K562 (cell line): ENCODE results near the gene TXNDC9. TPM values are rescaled to one million over a fixed set of nuclear protein-coding genes. Genes with fewer than 3 reads are reported as not detected.

Source experiments
- BRCA1 ChIP-seq, 2 experiments: fragments of 450-650 bp in 1 of 2; sonication (generic) in 1 of 2; formaldehyde crosslinking in 1 of 2; IDR thresholded peaks; 2 replicates each; pipeline versions ENCODE4 v1.5.0 to v1.6.1; 2017 to 2020; ENCODE audit warnings: mild to moderate bottlenecking in 1 of 2, missing genetic modification reagents in 1 of 2
- CHD1 ChIP-seq: fragments of 200-600 bp; sonication (generic); IDR thresholded peaks from one replicate; pipeline ENCODE4 v1.6.1; 2012; ENCODE audit warnings: mild to moderate bottlenecking, moderate library complexity, low read length, inconsistent platforms
- FOXA3 ChIP-seq, 2 experiments: fragments of 450-650 bp in 1 of 2; sonication (generic) in 1 of 2; formaldehyde crosslinking; IDR thresholded peaks in 1 of 2; conservative IDR thresholded peaks in 1 of 2; 2 replicates each; pipeline versions ENCODE4 v1.4.0 to v1.8.0; 2020 to 2022; ENCODE audit warnings: mild to moderate bottlenecking in 2 of 2, missing genetic modification reagents in 1 of 2
- GABPB1 ChIP-seq: sonication (generic); formaldehyde crosslinking; IDR thresholded peaks from 2 replicates; pipeline ENCODE4 v1.8.0; 2022; ENCODE audit warnings: mild to moderate bottlenecking, missing genetic modification reagents
- HMGXB4 ChIP-seq: sonication (generic); formaldehyde crosslinking; IDR thresholded peaks from 2 replicates; pipeline ENCODE4 v1.8.1; 2023; ENCODE audit warnings: mild to moderate bottlenecking, missing genetic modification reagents
- MNT ChIP-seq, 2 experiments: fragments of 450-650 bp; conservative IDR thresholded peaks; 2 replicates each; pipeline ENCODE4 v1.6.1; 2017; ENCODE audit warnings: mild to moderate bottlenecking in 2 of 2, moderate library complexity in 2 of 2
- NFXL1 ChIP-seq: fragments of 450-650 bp; formaldehyde crosslinking; IDR thresholded peaks from 2 replicates; pipeline ENCODE4 v1.4.0; 2021; ENCODE audit warnings: mild to moderate bottlenecking
- PCBP1 ChIP-seq: fragments of 200-400 bp; formaldehyde crosslinking; IDR thresholded peaks from 2 replicates; pipeline ENCODE4 v1.6.1; 2018; ENCODE audit warnings: mild to moderate bottlenecking, low read depth, low read length; ENCODE audit not compliant: poor library complexity, severe bottlenecking
- PCBP2 ChIP-seq: fragments of 200-400 bp; formaldehyde crosslinking; IDR thresholded peaks from 2 replicates; pipeline ENCODE4 v1.6.1; 2018; ENCODE audit warnings: low read length, low read depth, mild to moderate bottlenecking, moderate library complexity; ENCODE audit not compliant: poor library complexity, severe bottlenecking
- POLR2AphosphoS5 ChIP-seq: IDR thresholded peaks from 2 replicates; pipeline ENCODE4 v1.6.1; 2011; ENCODE audit warnings: mild to moderate bottlenecking, low read depth, low read length, moderate library complexity; ENCODE audit not compliant: control insufficient read depth, insufficient read depth
- RAD51 ChIP-seq: fragments of 450-650 bp; IDR thresholded peaks from 2 replicates; pipeline ENCODE4 v1.7.1; 2016; ENCODE audit warnings: low read depth, mild to moderate bottlenecking, borderline replicate concordance
- SRSF1 ChIP-seq: fragments of 200-400 bp; formaldehyde crosslinking; IDR thresholded peaks from 2 replicates; pipeline ENCODE4 v1.6.1; 2017; ENCODE audit warnings: mild to moderate bottlenecking, low read depth, low read length, moderate library complexity
- TBL1XR1 ChIP-seq, 2 experiments: IDR thresholded peaks; 2 replicates each; pipeline ENCODE4 v1.6.1; 2012; ENCODE audit warnings: improper control_type of control experiment in 2 of 2, low read length in 2 of 2, mild to moderate bottlenecking in 1 of 2
- TCF15 ChIP-seq: fragments of 250-450 bp; sonication (Bioruptor Pico); IDR thresholded peaks from 2 replicates; pipeline ENCODE4 v1.8.0; 2022; ENCODE audit warnings: moderate library complexity, mild to moderate bottlenecking, inconsistent platforms
- USF1 ChIP-seq: sonication (generic); formaldehyde crosslinking; IDR thresholded peaks from 2 replicates; pipeline ENCODE4 v1.9.0; 2022; ENCODE audit warnings: mild to moderate bottlenecking, missing genetic modification reagents
- ZBTB1 ChIP-seq: sonication (generic); formaldehyde crosslinking; IDR thresholded peaks from 2 replicates; pipeline ENCODE4 v1.8.1; 2023; ENCODE audit warnings: missing genetic modification reagents, low read depth, mild to moderate bottlenecking, borderline replicate concordance
- ZNF146 ChIP-seq: IDR thresholded peaks from one replicate; pipeline ENCODE4 v1.6.1; 2018; ENCODE audit warnings: missing compliant biosample characterization; ENCODE audit not compliant: unreplicated experiment
- ZNF175 ChIP-seq: fragments of 200-800 bp; sonication (Bioruptor generic); IDR thresholded peaks from 2 replicates; pipeline ENCODE4 v1.6.1; 2016; ENCODE audit warnings: low read depth, mild to moderate bottlenecking, missing genetic modification characterization, missing compliant biosample characterization
- ZNF217 ChIP-seq: sonication (generic); formaldehyde crosslinking; IDR thresholded peaks from 2 replicates; pipeline ENCODE4 v1.8.0; 2022; ENCODE audit warnings: mild to moderate bottlenecking, missing genetic modification reagents
- ZNF232 ChIP-seq: sonication (generic); formaldehyde crosslinking; IDR thresholded peaks from 2 replicates; pipeline ENCODE4 v1.8.0; 2022; ENCODE audit warnings: mild to moderate bottlenecking, missing genetic modification reagents
- ZNF239 ChIP-seq: fragments of 250-450 bp; sonication (Bioruptor Pico); IDR thresholded peaks from 2 replicates; pipeline ENCODE4 v1.4.0; 2020; ENCODE audit warnings: mild to moderate bottlenecking
- ZNF717 ChIP-seq: fragments of 250-450 bp; sonication (Bioruptor Pico); IDR thresholded peaks from 2 replicates; pipeline ENCODE4 v1.5.0; 2021
- polyA plus RNA-seq, 8 experiments: library from polyadenylated mRNA; depleted of rRNA in 4 of 8; stranded (reverse) in 5 of 8; unstranded in 3 of 8; fragments of >200 nt; fragmentation: Nextera tagmentation in 2 of 8; fragmentation: Illumina TruSeq in 1 of 8; extraction: Ambion mirVana in 2 of 8; extraction: Trizol in 1 of 8; gene quantifications; 2 replicates each; pipeline versions ENCODE4 v1.2.1 to v1.2.3, GENCODE V29; 2011 to 2014; ENCODE audit warnings: inconsistent platforms in 1 of 8, missing spikeins in 1 of 8
- total RNA-seq, 7 experiments: library from RNA; depleted of rRNA in 6 of 7; stranded (reverse); fragments of >200 nt in 6 of 7; fragmentation: Illumina TruSeq in 2 of 7; extraction: Trizol in 2 of 7; gene quantifications; 2 replicates each; pipeline versions ENCODE4 v1.2.1 to v1.2.3, GENCODE V29; 2011 to 2021; ENCODE audit warnings: low replicate concordance in 1 of 7

TXNDC9 gene
- total and polyA plus RNA-seq, 9 of the 15 experiments (the other 6 are each of a cell fraction or from before 2014, with no cell fraction given): 37.5 to 211 (median 65.5) TPM

GRCh38 chr2:99337113-99338028, 1.2 kb upstream of the TXNDC9 start, which contains the start of gene EIF5B (continued):
- peak; percentile 91 for TF ChIP-seq POLR2AphosphoS5
- no peak for TF ChIP-seq NFXL1
- no peak for TF ChIP-seq ZNF217 (CRISPR knock-in tag)
- no peak for TF ChIP-seq RAD51
- TF ChIP-seq ZNF717 (CRISPR knock-in tag): no peak
- peak; percentile 41; the same call in 1 of the 2 replicates for TF ChIP-seq USF1 (CRISPR knock-in tag)
- no peak for TF ChIP-seq FOXA3 (CRISPR knock-in tag; conservative IDR thresholded peaks at IDR 0.05 in 1 of 2, IDR thresholded peaks at IDR 0.05 in 1 of 2)
- no peak for TF ChIP-seq SRSF1
- TF ChIP-seq MNT (conservative IDR thresholded peaks at IDR 0.05): peak; percentile 80 to 92
- peak; percentile 54; the same call in 1 of the 2 replicates for TF ChIP-seq GABPB1 (CRISPR knock-in tag)
- TF ChIP-seq PCBP1: peak; percentile 63
- no peak for TF ChIP-seq CHD1
- peak; percentile 52; the same call in 1 of the 2 replicates for TF ChIP-seq ZNF232 (CRISPR knock-in tag)
- no peak for TF ChIP-seq BRCA1 (IDR thresholded peaks at IDR 0.05)
- no peak for TF ChIP-seq BRCA1 (CRISPR knock-in tag; IDR thresholded peaks at IDR 0.05)
- peak; percentile 39 for TF ChIP-seq ZBTB1 (CRISPR knock-in tag)
- TF ChIP-seq TBL1XR1 (IDR thresholded peaks at IDR 0.05; ENCODE audit: low read length in 2 of 2): no peak; a peak in 1 of 4 replicates
- no peak for TF ChIP-seq TCF15
- no peak for TF ChIP-seq PCBP2
- peak; percentile 88 for TF ChIP-seq HMGXB4 (CRISPR knock-in tag)
- TF ChIP-seq ZNF175: no peak
- no peak for TF ChIP-seq ZNF239
- no peak for TF ChIP-seq ZNF146 (CRISPR knock-in tag)
